ENCODE data around the gene NEGR1. TPM values are rescaled to one million over a fixed set of nuclear protein-coding genes. Genes with fewer than 3 reads are reported as not detected.

NEGR1 gene
- total RNA-seq, 1 donor from 2014 or later: 7.6 TPM

GRCh38 chr1:71950579-71950978 lies 331.8 kb downstream of the NEGR1 start:
- no peak for TF ChIP-seq CTCF (IDR thresholded peaks at IDR 0.05)
- Mint-ChIP-seq H3K9me3 (ENCODE audit: unreplicated experiment) (no peaks in the 10 kb centered on the region), H3K36me3 (ENCODE audit: unreplicated experiment) (no peaks in the 10 kb centered on the region), H3K27ac (ENCODE audit: unreplicated experiment) (no peak overlapping the region), H3K4me1 (ENCODE audit: unreplicated experiment) (peaks cover 2% of the 10 kb centered on the region), H3K27me3 (ENCODE audit: unreplicated experiment) (no peaks in the 10 kb centered on the region), H3K4me3 (ENCODE audit: unreplicated experiment) (no peak overlapping the region)
- DNase-seq (ENCODE audit: extremely low spot score, unreplicated experiment): no peak

- Mint-ChIP-seq H3K9me3 (ENCODE audit: unreplicated experiment) (no peaks in the 10 kb centered on the region), H3K4me3 (ENCODE audit: unreplicated experiment) (no peak overlapping the region), H3K4me1 (ENCODE audit: unreplicated experiment) (peaks cover 2% of the 10 kb centered on the region), H3K36me3 (ENCODE audit: unreplicated experiment) (no peaks in the 10 kb centered on the region), H3K27me3 (ENCODE audit: unreplicated experiment) (no peaks in the 10 kb centered on the region), H3K27ac (ENCODE audit: unreplicated experiment) (no peak overlapping the region)
- no peak for TF ChIP-seq CTCF (IDR thresholded peaks at IDR 0.05)
- DNase-seq (ENCODE audit: extremely low spot score, unreplicated experiment): no peak
Measured at GRCh38 chr1:71949681-71950080, 332.7 kb downstream of the NEGR1 start.

- DNase-seq (ENCODE audit: extremely low spot score, unreplicated experiment): no peak
- H3K27ac Mint-ChIP-seq (ENCODE audit: unreplicated experiment): no peak overlapping the region
Measured at GRCh38 chr1:71948561-71948960, 333.8 kb downstream of the NEGR1 start.

GRCh38 chr1:71944006-71944405 lies 338.3 kb downstream of the NEGR1 start:
- TF ChIP-seq CTCF (IDR thresholded peaks at IDR 0.05): no peak
- Mint-ChIP-seq H3K4me3 (ENCODE audit: unreplicated experiment) (no peak overlapping the region), H3K36me3 (ENCODE audit: unreplicated experiment) (no peaks in the 10 kb centered on the region), H3K4me1 (ENCODE audit: unreplicated experiment) (no peaks in the 10 kb centered on the region), H3K27ac (ENCODE audit: unreplicated experiment) (no peak overlapping the region), H3K9me3 (ENCODE audit: unreplicated experiment) (no peaks in the 10 kb centered on the region), H3K27me3 (ENCODE audit: unreplicated experiment) (no peaks in the 10 kb centered on the region)
- DNase-seq (ENCODE audit: extremely low spot score, unreplicated experiment): no peak

More at GRCh38 chr1:71948561-71948960, 333.8 kb downstream of the NEGR1 start:
- H3K9me3 Mint-ChIP-seq (ENCODE audit: unreplicated experiment): no peaks in the 10 kb centered on the region
- H3K36me3 Mint-ChIP-seq (ENCODE audit: unreplicated experiment): no peaks in the 10 kb centered on the region
- H3K4me1 Mint-ChIP-seq (ENCODE audit: unreplicated experiment): peaks cover 2% of the 10 kb centered on the region
- no peak overlapping the region for H3K4me3 Mint-ChIP-seq (ENCODE audit: unreplicated experiment)
- H3K27me3 Mint-ChIP-seq (ENCODE audit: unreplicated experiment): no peaks in the 10 kb centered on the region
- no peak for TF ChIP-seq CTCF (IDR thresholded peaks at IDR 0.05)

- no peak for TF ChIP-seq CTCF (IDR thresholded peaks at IDR 0.05)
- no peaks in the 10 kb centered on the region for H3K27me3 Mint-ChIP-seq (ENCODE audit: unreplicated experiment)
- H3K36me3 Mint-ChIP-seq (ENCODE audit: unreplicated experiment): no peaks in the 10 kb centered on the region
- no peaks in the 10 kb centered on the region for H3K9me3 Mint-ChIP-seq (ENCODE audit: unreplicated experiment)
- no peak overlapping the region for H3K27ac Mint-ChIP-seq (ENCODE audit: unreplicated experiment)
- no peak overlapping the region for H3K4me3 Mint-ChIP-seq (ENCODE audit: unreplicated experiment)
- DNase-seq (ENCODE audit: extremely low spot score, unreplicated experiment): no peak
- no peaks in the 10 kb centered on the region for H3K4me1 Mint-ChIP-seq (ENCODE audit: unreplicated experiment)
Measured at GRCh38 chr1:71940261-71940660, 342.1 kb downstream of the NEGR1 start.
